HepG2 (cell line): ENCODE data around the gene DHX8. TPM values are rescaled to one million over a fixed set of nuclear protein-coding genes. Genes with fewer than 3 reads are reported as not detected.

ENCODE experiments used
- AKNA ChIP-seq: sonication (generic); formaldehyde crosslinking; IDR thresholded peaks from 2 replicates; pipeline ENCODE4 v1.4.0; 2020; ENCODE audit warnings: missing genetic modification reagents, borderline replicate concordance
- ARID2 ChIP-seq: sonication (generic); formaldehyde crosslinking; IDR thresholded peaks from 2 replicates; pipeline ENCODE4 v1.8.1; 2022; ENCODE audit warnings: mild to moderate bottlenecking, missing genetic modification reagents, borderline replicate concordance
- ATF7 ChIP-seq, 2 experiments: fragments of 450-650 bp in 1 of 2; sonication (generic) in 1 of 2; formaldehyde crosslinking in 1 of 2; IDR thresholded peaks; 2 replicates each; pipeline versions ENCODE4 v1.4.0 to v1.6.1; 2016 to 2020; ENCODE audit warnings: antibody characterized with exemption in 1 of 2, mild to moderate bottlenecking in 1 of 2, missing genetic modification reagents in 1 of 2
- CREBL2 ChIP-seq: sonication (generic); formaldehyde crosslinking; IDR thresholded peaks from 2 replicates; pipeline ENCODE4 v1.8.1; 2023; ENCODE audit warnings: missing genetic modification reagents, mild to moderate bottlenecking, borderline replicate concordance
- E2F1 ChIP-seq: sonication (generic); formaldehyde crosslinking; IDR thresholded peaks from 2 replicates; pipeline ENCODE4 v1.5.0; 2020; ENCODE audit warnings: missing genetic modification reagents
- ELF3 ChIP-seq: IDR thresholded peaks from 2 replicates; pipeline ENCODE4 v1.6.1; 2016; ENCODE audit warnings: missing genetic modification reagents, missing compliant biosample characterization
- FOXP1 ChIP-seq, 2 experiments: fragments of 450-650 bp in 1 of 2; IDR thresholded peaks; 2 replicates each; pipeline ENCODE4 v1.6.1; 2017 to 2018; ENCODE audit warnings: antibody characterized with exemption in 1 of 2
- MAX ChIP-seq: IDR thresholded peaks from 2 replicates; pipeline ENCODE4 v1.6.1; 2012; ENCODE audit warnings: inconsistent platforms
- MAZ ChIP-seq, 2 experiments: sonication (generic) in 1 of 2; formaldehyde crosslinking in 1 of 2; IDR thresholded peaks; 2 replicates each; pipeline versions ENCODE4 v1.5.0 to v1.6.1; 2012 to 2020; ENCODE audit warnings: low read depth in 2 of 2, mild to moderate bottlenecking in 2 of 2, borderline replicate concordance in 1 of 2, improper control_type of control experiment in 1 of 2, low read length in 1 of 2, missing genetic modification reagents in 1 of 2, moderate library complexity in 1 of 2
- PRDM10 ChIP-seq: sonication (generic); formaldehyde crosslinking; IDR thresholded peaks from 2 replicates; pipeline ENCODE4 v1.4.0; 2020; ENCODE audit warnings: low read depth, missing genetic modification reagents
- XBP1 ChIP-seq: sonication (generic); formaldehyde crosslinking; IDR thresholded peaks from 2 replicates; pipeline ENCODE4 v1.5.0; 2020; ENCODE audit warnings: missing genetic modification reagents
- ZNF138 ChIP-seq: sonication (generic); formaldehyde crosslinking; IDR thresholded peaks from 2 replicates; pipeline ENCODE4 v1.5.0; 2020; ENCODE audit warnings: mild to moderate bottlenecking, low read depth, missing genetic modification reagents
- ZNF33A ChIP-seq: sonication (generic); formaldehyde crosslinking; IDR thresholded peaks from 2 replicates; pipeline ENCODE4 v1.5.1; 2020; ENCODE audit warnings: missing genetic modification reagents, mild to moderate bottlenecking, moderate library complexity, borderline replicate concordance
- ZNF367 ChIP-seq: sonication (generic); formaldehyde crosslinking; IDR thresholded peaks from 2 replicates; pipeline ENCODE4 v1.4.0; 2020; ENCODE audit warnings: missing genetic modification reagents, borderline replicate concordance
- ZNF580 ChIP-seq: IDR thresholded peaks from 2 replicates; pipeline ENCODE4 v1.6.1; 2016; ENCODE audit warnings: low read depth, borderline replicate concordance
- ZNF749 ChIP-seq: sonication (generic); formaldehyde crosslinking; IDR thresholded peaks from 2 replicates; pipeline ENCODE4 v1.8.0; 2022; ENCODE audit warnings: mild to moderate bottlenecking, missing genetic modification reagents, moderate library complexity, borderline replicate concordance
- polyA plus RNA-seq, 8 experiments: library from polyadenylated mRNA; depleted of rRNA in 3 of 8; stranded (reverse) in 7 of 8; unstranded in 1 of 8; fragments of >200 nt; fragmentation: Illumina TruSeq in 4 of 8; extraction: Trizol in 4 of 8; gene quantifications; 2 replicates each; pipeline versions ENCODE4 v1.2.1 to v1.2.3, GENCODE V29; 2011 to 2016; ENCODE audit warnings: low read depth in 4 of 8, missing spikeins in 1 of 8, mixed read lengths in 1 of 8; ENCODE audit not compliant: insufficient read depth in 1 of 8
- total RNA-seq, 5 experiments: library from RNA; depleted of rRNA; stranded (reverse); fragments of >200 nt; fragmentation: Illumina TruSeq; extraction: Trizol; gene quantifications; 2 replicates each; pipeline ENCODE4 v1.2.3, GENCODE V29; 2016; ENCODE audit warnings: low read depth in 1 of 5

The DHX8 gene
- total and polyA plus RNA-seq, 2 of the 13 experiments (the other 11 are each of a cell fraction or from before 2014, with no cell fraction given): 24.8 to 48.9 TPM

- TF ChIP-seq E2F1 (no peak), PRDM10 (CRISPR knock-in tag) (peak; percentile 60; the same call in 1 of the 2 replicates), CREBL2 (CRISPR knock-in tag) (no peak), ELF3 (CRISPR knock-in tag) (peak; percentile 51; the same call in 1 of the 2 replicates), MAZ (IDR thresholded peaks at IDR 0.05; ENCODE audit: borderline replicate concordance, low read depth, low read length) (peak; percentile 47; the same call in 1 of the 2 replicates), MAZ (CRISPR knock-in tag; IDR thresholded peaks at IDR 0.05; ENCODE audit: low read depth) (no peak), ARID2 (no peak), MAX (0 out of 2 replicates have a peak, but pooled peaks have one; percentile 48), FOXP1 (IDR thresholded peaks at IDR 0.05) (no peak), FOXP1 (CRISPR knock-in tag; IDR thresholded peaks at IDR 0.05) (no peak), ZNF138 (CRISPR knock-in tag) (no peak), ZNF33A (CRISPR knock-in tag) (no peak), ZNF749 (CRISPR knock-in tag) (peak; percentile 53; the same call in 1 of the 2 replicates), ZNF580 (CRISPR knock-in tag) (peak; percentile 49; the same call in 1 of the 2 replicates), ATF7 (IDR thresholded peaks at IDR 0.05) (no peak), ATF7 (CRISPR knock-in tag; IDR thresholded peaks at IDR 0.05) (no peak), XBP1 (CRISPR knock-in tag) (no peak), AKNA (CRISPR knock-in tag) (0 out of 2 replicates have a peak, but pooled peaks have one; percentile 21), ZNF367 (CRISPR knock-in tag) (no peak)
These were observed 44.7 kb downstream of the DHX8 start (continued) for GRCh38 chr17:43528319-43528987.
